Kidney epithelial cell (primary cell): ENCODE measurements around the gene TDRD7. TPM values are rescaled to one million over a fixed set of nuclear protein-coding genes. Genes with fewer than 3 reads are reported as not detected.

ENCODE experiments used
- DNase-seq: peaks from one replicate; pipeline ENCODE4 v3.0.0-alpha.2; 2010; ENCODE audit warnings: low read depth
- H3K27me3 ChIP-seq: 2 replicates; pipeline ENCODE4 v1.6.0; 2011; ENCODE audit warnings: low read length; ENCODE audit not compliant: control insufficient read depth, insufficient read depth
- H3K36me3 ChIP-seq: 2 replicates; pipeline ENCODE4 v1.5.1; 2011; ENCODE audit warnings: low read length; ENCODE audit not compliant: control insufficient read depth, insufficient read depth
- H3K4me3 ChIP-seq: 2 replicates; pipeline ENCODE4 v1.5.1; 2011; ENCODE audit warnings: low read depth, mild to moderate bottlenecking, control low read depth, low read length
- total RNA-seq: library from RNA; depleted of rRNA; stranded (reverse); fragments of >200 nt; gene quantifications from 2 replicates; pipeline ENCODE4 v1.2.3, GENCODE V29; 2015
- TF ChIP-seq, protein P1 (sequence below): IDR thresholded peaks from 2 replicates; pipeline ENCODE4 v1.5.1; 2011; ENCODE audit warnings: mild to moderate bottlenecking, moderate library complexity, low read length, control low read depth, inconsistent platforms; ENCODE audit not compliant: insufficient read depth, poor library complexity, severe bottlenecking

The TDRD7 gene
- total RNA-seq, 1 donor from 2014 or later = 8.3 TPM

DNA sequence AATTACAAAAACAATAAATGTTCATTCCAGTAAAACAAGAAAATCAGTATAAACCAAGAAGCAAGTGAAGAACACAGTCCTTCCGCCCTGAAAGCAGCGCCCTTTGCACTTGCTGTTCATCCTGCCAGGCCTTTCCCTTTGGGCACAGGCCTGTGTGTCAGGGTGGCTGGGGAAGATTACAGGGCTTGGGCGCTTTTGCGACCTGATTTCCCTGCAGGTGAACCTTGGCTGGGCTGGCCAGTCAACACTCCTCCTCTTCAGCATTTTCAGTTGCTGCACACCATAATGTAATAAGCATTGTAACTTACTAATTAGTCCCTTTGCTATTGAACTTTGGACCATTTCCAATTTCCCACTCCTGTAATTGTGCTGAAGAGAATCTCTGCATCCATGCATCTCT lies 38.6 kb upstream of the TDRD7 start:
- no peak for DNase-seq
- TF ChIP-seq, protein P1, sequence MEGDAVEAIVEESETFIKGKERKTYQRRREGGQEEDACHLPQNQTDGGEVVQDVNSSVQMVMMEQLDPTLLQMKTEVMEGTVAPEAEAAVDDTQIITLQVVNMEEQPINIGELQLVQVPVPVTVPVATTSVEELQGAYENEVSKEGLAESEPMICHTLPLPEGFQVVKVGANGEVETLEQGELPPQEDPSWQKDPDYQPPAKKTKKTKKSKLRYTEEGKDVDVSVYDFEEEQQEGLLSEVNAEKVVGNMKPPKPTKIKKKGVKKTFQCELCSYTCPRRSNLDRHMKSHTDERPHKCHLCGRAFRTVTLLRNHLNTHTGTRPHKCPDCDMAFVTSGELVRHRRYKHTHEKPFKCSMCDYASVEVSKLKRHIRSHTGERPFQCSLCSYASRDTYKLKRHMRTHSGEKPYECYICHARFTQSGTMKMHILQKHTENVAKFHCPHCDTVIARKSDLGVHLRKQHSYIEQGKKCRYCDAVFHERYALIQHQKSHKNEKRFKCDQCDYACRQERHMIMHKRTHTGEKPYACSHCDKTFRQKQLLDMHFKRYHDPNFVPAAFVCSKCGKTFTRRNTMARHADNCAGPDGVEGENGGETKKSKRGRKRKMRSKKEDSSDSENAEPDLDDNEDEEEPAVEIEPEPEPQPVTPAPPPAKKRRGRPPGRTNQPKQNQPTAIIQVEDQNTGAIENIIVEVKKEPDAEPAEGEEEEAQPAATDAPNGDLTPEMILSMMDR = no peak
- H3K36me3 ChIP-seq = no peaks in the 10 kb centered on the region
- no peak overlapping the region for H3K4me3 ChIP-seq
- no peaks in the 10 kb centered on the region for H3K27me3 ChIP-seq

DNA sequence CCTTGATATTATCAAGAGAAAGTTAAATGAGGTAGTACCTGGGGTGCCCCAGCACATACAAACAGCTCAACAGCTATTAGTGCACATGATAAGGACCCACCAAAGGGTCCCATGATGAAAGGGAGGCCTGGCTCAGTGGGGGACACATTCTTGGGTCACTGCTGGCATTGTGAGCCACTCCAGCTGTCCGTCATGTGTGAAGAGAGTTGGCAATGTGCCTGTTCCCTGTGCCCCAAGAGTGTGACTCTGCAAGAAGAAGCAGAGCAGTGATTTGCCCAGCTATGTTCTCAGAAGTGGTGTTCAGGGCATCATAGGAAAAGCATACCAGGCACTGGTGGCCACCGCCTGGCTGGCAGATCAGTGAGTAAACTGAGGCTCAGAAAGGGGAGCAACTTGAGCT lies 37.1 kb upstream of the TDRD7 start:
- no peak for DNase-seq
- TF ChIP-seq, protein P1 = no peak
- Histone ChIP-seq H3K27me3 (no peaks in the 10 kb centered on the region), H3K4me3 (no peak overlapping the region), H3K36me3 (no peaks in the 10 kb centered on the region)

DNA sequence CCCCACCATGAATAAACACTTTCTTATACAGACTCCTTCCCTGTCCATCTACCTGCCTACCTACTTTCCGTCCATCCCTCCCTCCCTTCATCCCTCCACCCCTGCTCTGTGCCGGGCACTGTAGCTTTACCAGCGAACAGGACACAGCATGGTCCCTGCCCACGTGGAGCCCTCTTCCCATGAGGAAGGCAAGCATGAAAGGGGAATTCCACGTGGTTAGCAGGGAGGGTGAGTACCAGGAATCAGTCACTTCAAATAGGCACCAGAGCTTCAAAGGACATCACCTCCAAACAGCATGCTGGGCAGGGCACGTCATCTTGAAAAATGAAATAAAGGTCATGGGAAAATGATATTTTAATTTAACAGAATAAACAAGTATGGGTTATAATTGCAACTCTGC lies 35.0 kb upstream of the TDRD7 start:
- no peak overlapping the region for H3K4me3 ChIP-seq
- no peaks in the 10 kb centered on the region for H3K36me3 ChIP-seq
- H3K27me3 ChIP-seq = no peaks in the 10 kb centered on the region
- no peak for DNase-seq
- TF ChIP-seq, protein P1 = no peak

DNA sequence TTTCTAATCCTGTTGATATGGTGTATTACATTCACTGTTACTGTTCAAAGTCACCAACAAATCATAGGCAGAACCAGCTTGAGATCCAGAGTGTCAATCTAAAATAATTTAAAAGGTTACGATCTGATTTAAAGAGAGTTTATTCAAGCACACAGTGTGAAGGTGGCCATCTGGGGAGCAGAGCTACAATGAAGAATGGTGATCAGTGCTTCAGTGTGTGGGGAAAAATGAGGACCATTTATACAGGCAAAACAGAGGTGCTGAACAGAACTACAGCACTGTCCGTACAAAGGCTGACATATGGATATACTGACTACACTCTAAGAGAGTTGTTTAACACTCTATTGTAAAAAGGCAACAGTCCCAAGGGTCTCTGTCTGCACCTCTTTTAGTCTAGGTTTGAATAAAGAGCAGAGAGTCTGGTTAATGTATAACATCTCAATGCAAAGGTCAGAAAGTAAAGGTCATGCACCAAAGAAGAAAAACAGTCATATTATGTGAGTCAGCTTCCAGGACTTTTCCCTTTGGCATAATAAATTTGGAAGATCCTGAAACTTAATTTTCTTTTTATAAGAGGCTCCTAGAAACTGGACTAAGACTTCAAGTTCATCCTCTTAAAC lies 29.7 kb upstream of the TDRD7 start:
- H3K4me3 ChIP-seq = no peak overlapping the region
- peaks cover 4% of the 10 kb centered on the region for H3K27me3 ChIP-seq
- H3K36me3 ChIP-seq = no peaks in the 10 kb centered on the region
- DNase-seq = peak; percentile 19
- TF ChIP-seq, protein P1 = no peak

DNA sequence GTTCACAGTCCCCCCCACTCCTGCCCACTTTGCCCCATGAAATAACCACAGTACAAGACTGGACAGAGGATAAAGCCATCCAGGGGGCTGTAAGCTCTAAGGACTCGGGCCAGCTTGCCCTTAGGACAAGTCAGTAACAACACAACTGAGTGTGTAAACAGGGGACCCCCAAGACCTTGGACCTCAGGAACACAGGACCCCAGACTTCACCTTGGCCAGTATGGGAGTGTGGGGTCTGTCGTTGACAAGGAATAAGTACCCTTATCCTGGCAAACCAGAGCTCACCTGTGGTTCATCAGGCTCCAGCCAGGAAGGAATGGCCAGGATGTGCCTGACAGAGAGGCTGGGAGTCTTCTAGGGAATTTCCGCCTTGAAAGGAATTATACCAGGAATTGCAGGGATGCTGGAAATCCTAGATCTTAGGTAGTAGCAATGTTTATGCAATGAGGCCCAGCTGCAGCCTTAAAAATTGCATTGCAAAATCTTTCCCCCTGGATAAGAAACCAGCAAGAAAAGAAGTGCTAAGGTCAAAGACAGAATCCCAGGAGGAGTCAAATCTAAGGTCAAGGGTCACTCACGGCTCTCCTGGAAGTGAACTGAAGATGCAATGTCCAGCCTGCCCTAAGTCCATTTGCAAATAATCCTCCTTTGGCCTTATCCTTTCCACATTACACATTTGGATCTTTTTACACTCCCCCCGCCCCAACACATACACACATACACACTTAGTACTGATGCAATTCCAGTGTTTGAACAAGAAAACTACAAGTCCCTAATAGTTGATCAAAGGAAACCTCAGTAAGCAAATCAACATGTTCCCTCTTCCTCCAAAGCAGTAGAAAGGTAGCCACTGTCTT lies 27.3 kb upstream of the TDRD7 start:
- no peak overlapping the region for H3K4me3 ChIP-seq
- peaks cover 9% of the 10 kb centered on the region for H3K27me3 ChIP-seq
- no peaks in the 10 kb centered on the region for H3K36me3 ChIP-seq
- TF ChIP-seq, protein P1 = no peak
- no peak for DNase-seq
